PC-3 (cell line): ENCODE data around the gene SCMH1.

ENCODE experiments used
- EZH2 ChIP-seq: fragments of 300-600 bp; sonication (generic); IDR thresholded peaks from one replicate; pipeline ENCODE4 v1.6.1; 2017; ENCODE audit warnings: antibody characterized with exemption, mild to moderate bottlenecking, low read length; ENCODE audit not compliant: unreplicated experiment
- EZH2phosphoT487 ChIP-seq: fragments of 300-600 bp; sonication (generic); IDR thresholded peaks from 2 replicates; pipeline ENCODE4 v1.6.1; 2018; ENCODE audit warnings: mild to moderate bottlenecking, antibody characterized with exemption, low read length, borderline replicate concordance
- TF ChIP-seq, protein P1 (sequence below): fragments of 300-600 bp; sonication (generic); conservative IDR thresholded peaks from 2 replicates; pipeline ENCODE4 v1.5.1; 2017; ENCODE audit warnings: antibody characterized with exemption, low read depth, mild to moderate bottlenecking, low read length

DNA sequence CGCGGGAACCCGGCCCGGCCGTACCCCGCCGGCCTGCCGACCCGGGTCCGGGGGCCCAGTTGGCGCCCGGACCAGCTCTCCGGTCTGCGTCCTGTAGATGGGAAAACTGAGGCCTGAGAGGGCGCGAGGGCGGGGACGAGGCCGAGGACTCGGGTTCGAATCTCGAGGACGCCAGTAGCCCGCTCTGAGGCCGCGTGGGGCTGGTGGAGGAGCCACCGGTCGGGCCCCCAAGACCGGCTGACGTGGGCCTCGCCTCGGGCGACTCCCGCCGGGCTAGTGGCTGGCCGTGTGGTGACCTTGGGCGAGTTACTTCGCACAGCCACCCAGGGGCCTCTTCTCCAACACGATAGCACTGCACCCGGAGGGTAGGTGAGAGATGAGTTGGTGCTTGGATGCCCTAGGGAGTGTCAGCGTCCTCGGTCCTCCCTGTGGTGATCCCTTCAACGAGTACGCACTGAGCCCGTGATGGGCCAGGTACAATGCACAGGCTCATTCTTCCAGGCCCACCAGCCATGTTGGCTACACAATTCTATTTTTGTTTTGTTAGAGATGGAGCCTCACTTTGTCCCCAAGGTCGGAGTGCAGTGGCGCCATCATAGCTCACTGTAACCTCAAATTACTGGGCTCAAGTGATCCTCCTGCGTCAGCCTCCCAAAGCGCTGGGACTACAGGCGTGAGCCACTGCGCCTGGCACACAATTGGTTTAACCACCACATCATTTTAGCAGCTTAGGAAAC, 404 bp upstream of the SCMH1 start:
- TF ChIP-seq, protein P1, sequence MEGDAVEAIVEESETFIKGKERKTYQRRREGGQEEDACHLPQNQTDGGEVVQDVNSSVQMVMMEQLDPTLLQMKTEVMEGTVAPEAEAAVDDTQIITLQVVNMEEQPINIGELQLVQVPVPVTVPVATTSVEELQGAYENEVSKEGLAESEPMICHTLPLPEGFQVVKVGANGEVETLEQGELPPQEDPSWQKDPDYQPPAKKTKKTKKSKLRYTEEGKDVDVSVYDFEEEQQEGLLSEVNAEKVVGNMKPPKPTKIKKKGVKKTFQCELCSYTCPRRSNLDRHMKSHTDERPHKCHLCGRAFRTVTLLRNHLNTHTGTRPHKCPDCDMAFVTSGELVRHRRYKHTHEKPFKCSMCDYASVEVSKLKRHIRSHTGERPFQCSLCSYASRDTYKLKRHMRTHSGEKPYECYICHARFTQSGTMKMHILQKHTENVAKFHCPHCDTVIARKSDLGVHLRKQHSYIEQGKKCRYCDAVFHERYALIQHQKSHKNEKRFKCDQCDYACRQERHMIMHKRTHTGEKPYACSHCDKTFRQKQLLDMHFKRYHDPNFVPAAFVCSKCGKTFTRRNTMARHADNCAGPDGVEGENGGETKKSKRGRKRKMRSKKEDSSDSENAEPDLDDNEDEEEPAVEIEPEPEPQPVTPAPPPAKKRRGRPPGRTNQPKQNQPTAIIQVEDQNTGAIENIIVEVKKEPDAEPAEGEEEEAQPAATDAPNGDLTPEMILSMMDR, result no peak
- TF ChIP-seq EZH2 (no peak), EZH2phosphoT487 (no peak)
